Left lung (tissue), 10 donors: ENCODE measurements around the gene TPSAB1. TPM values are rescaled to one million over a fixed set of nuclear protein-coding genes. Genes with fewer than 3 reads are reported as not detected.
"Not testable (repeated sequence)": the region's sequence is repeated elsewhere in the genome, so short reads cannot be mapped to it uniquely, and the experiment has no call there.

Experiments used
- ATAC-seq: fragments of 200-7000 bp; cut with Tn5 transposase; one replicate; pipeline ENCODE4 v1.9.1; 2020; ENCODE audit warnings: moderate library complexity
- DNase-seq, 4 donors: peaks; one replicate each; pipeline ENCODE4 v3.0.0-alpha.2; 2013 to 2020
- H3K27ac ChIP-seq, 2 donors: fragments of 200-600 bp; sonication (generic) in 1 of 2; one replicate each; pipeline versions ENCODE4 v1.5.0 to v1.8.0; 2020 to 2021
- H3K27me3 ChIP-seq, 2 donors: fragments of 200-600 bp; sonication (generic) in 1 of 2; one replicate each; pipeline versions ENCODE4 v1.5.0 to v1.8.0; 2020 to 2021
- H3K36me3 ChIP-seq, 2 donors: fragments of 200-600 bp; sonication (generic) in 1 of 2; one replicate each; pipeline versions ENCODE4 v1.5.0 to v1.8.0; 2020 to 2021
- H3K4me1 ChIP-seq, 2 donors: fragments of 200-600 bp; one replicate each; pipeline ENCODE4 v1.8.0; 2021
- H3K4me3 ChIP-seq, 2 donors: fragments of 200-600 bp; sonication (generic) in 1 of 2; one replicate each; pipeline versions ENCODE4 v1.5.0 to v1.8.0; 2020 to 2021; ENCODE audit warnings: mild to moderate bottlenecking in 1 of 2
- H3K9me3 ChIP-seq, 2 donors: fragments of 200-600 bp; sonication (generic) in 1 of 2; one replicate each; pipeline versions ENCODE4 v1.5.0 to v1.8.0; 2020 to 2021
- intact Hi-C, 2 donors: fragments of 100-400 bp; cut with DNase I; formaldehyde crosslinking; loops; one replicate each; pipeline versions ENCODE4 v1.11.2 to v1.14.2; 2022
- polyA plus RNA-seq, 6 donors: library from polyadenylated mRNA; unstranded; fragments of 120-200 nt; gene quantifications; one replicate each; pipeline ENCODE4 v1.2.1, GENCODE V29; 2013; ENCODE audit not compliant: insufficient read length in 6 of 6
- total RNA-seq, 2 donors: library from RNA; stranded (reverse); fragmentation: NEBNext Ultra II Directional; extraction: Animal tissue kit (Norgen Biotek cat#: 25700); gene quantifications; one replicate each; pipeline ENCODE4 v1.2.1, GENCODE V29; 2021
- TF ChIP-seq, protein P1 (sequence below), 2 donors: fragments of 200-600 bp; sonication (generic) in 1 of 2; IDR thresholded peaks; one replicate each; pipeline versions ENCODE4 v1.5.0 to v1.8.0; 2021; ENCODE audit warnings: antibody characterized with exemption in 2 of 2
- donor health status: DM: no; HTN: yes; CAD: no.
- donor health status: DM: no; HTN: no; CAD: no.

The TPSAB1 gene
- total and polyA plus RNA-seq, 8 donors = 0.21 to 51.0 (median 17.7) TPM; not detected in 4

DNA sequence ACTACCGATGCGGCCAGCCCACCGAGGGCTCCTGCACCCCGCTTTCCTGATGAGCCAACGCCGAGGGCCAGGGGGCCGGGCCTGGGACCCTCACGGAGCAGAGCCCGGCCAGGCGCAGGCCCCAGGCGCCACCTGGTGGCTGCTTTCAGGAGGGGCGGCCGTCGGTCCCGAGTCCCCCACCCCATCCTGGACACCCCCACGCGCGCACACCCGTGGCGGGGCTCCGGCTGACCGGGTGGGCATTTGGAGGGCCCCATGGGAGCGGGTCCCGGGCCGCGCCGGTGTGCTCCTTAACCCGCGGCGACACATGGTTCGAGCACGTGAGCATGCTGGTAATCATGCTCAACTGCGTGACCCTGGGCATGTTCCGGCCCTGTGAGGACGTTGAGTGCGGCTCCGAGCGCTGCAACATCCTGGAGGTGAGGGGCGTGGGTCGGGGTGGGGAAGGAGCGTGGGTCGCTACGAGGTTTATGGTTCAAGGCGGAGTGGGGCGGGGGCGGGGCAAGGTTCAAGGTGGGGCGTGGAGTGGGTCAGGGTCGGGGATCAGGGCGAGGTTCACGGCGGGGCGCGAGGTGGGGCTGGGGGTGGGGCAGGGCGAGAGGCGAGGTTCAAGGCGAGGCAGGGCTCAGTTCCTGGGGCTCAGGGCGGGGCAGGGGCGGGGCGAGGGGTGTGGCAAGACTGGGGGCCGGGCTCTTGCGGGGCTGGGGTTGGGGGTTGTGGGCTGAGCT is 45.7 kb upstream of the TPSAB1 start:
- intact Hi-C loops = loop anchor here in 1 of 2 donors (2.0 kb wide), 1 partner anchor 88 kb away; no protein-coding TSS in a partner anchor
- TF ChIP-seq, protein P1, sequence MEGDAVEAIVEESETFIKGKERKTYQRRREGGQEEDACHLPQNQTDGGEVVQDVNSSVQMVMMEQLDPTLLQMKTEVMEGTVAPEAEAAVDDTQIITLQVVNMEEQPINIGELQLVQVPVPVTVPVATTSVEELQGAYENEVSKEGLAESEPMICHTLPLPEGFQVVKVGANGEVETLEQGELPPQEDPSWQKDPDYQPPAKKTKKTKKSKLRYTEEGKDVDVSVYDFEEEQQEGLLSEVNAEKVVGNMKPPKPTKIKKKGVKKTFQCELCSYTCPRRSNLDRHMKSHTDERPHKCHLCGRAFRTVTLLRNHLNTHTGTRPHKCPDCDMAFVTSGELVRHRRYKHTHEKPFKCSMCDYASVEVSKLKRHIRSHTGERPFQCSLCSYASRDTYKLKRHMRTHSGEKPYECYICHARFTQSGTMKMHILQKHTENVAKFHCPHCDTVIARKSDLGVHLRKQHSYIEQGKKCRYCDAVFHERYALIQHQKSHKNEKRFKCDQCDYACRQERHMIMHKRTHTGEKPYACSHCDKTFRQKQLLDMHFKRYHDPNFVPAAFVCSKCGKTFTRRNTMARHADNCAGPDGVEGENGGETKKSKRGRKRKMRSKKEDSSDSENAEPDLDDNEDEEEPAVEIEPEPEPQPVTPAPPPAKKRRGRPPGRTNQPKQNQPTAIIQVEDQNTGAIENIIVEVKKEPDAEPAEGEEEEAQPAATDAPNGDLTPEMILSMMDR (IDR thresholded peaks at IDR 0.05) = peak; percentile 59 to 72
- peak; percentile 45 for ATAC-seq

DNA sequence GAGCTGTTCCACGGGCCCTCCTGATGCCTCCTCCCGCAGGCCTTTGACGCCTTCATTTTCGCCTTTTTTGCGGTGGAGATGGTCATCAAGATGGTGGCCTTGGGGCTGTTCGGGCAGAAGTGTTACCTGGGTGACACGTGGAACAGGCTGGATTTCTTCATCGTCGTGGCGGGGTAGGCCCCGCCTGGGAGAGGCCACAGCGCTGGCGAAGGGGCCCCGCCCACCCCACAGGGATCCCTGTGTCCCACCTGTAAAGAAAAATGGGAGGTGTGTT is 45.2 kb upstream of the TPSAB1 start:
- DNase-seq (no peak), ATAC-seq (no peak)
- intact Hi-C loops = loop anchor here in 1 of 2 donors (2.0 kb wide), 1 partner anchor 89 kb away; no protein-coding TSS in a partner anchor
- H3K9me3 ChIP-seq = no peaks in the 10 kb centered on the region
- H3K4me1 ChIP-seq = no peaks in the 10 kb centered on the region
- H3K27ac ChIP-seq = no peak overlapping the region
- TF ChIP-seq, protein P1 (IDR thresholded peaks at IDR 0.05) = no peak
- H3K27me3 ChIP-seq = peaks cover 0 to 49% of the 10 kb centered on the region in 2 donors
- no peaks in the 10 kb centered on the region for H3K36me3 ChIP-seq
- no peak overlapping the region for H3K4me3 ChIP-seq

More for the DNA sequence above, 45.7 kb upstream of the TPSAB1 start:
- Histone ChIP-seq H3K4me3 (no peak overlapping the region), H3K36me3 (no peaks in the 10 kb centered on the region), H3K4me1 (no peaks in the 10 kb centered on the region), H3K9me3 (no peaks in the 10 kb centered on the region), H3K27me3 (peaks cover 0 to 51% of the 10 kb centered on the region in 2 donors), H3K27ac (no peak overlapping the region)
- DNase-seq = no peak

DNA sequence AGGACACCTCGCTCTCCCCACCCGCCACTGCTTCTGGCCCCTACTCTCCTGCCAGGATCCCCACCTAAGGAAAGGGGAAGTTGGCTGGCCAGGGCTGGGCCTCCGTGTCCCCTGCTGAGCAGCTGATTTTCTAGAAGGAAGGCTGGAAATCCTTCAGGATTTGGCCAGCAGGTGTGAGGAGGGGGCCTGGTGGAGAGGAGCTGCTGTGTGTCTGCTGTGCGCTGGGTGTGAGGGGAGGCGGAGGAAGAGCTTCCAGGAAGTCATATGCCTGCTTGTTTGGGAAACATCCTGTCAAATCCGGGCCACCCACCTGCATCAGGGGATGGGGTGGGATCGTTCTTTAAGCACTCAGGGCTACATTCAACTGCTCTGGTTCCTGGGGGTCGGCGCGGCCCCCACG is 44.0 kb upstream of the TPSAB1 start:
- H3K36me3 ChIP-seq = no peaks in the 10 kb centered on the region
- no peak overlapping the region for H3K4me3 ChIP-seq
- H3K27ac ChIP-seq = no peak overlapping the region
- H3K9me3 ChIP-seq = no peaks in the 10 kb centered on the region
- DNase-seq (no peak), ATAC-seq (no peak)
- H3K4me1 ChIP-seq = no peaks in the 10 kb centered on the region
- peaks cover 0 to 44% of the 10 kb centered on the region in 2 donors for H3K27me3 ChIP-seq
- TF ChIP-seq, protein P1 (IDR thresholded peaks at IDR 0.05) = no peak
- intact Hi-C loops = no loop called here

DNA sequence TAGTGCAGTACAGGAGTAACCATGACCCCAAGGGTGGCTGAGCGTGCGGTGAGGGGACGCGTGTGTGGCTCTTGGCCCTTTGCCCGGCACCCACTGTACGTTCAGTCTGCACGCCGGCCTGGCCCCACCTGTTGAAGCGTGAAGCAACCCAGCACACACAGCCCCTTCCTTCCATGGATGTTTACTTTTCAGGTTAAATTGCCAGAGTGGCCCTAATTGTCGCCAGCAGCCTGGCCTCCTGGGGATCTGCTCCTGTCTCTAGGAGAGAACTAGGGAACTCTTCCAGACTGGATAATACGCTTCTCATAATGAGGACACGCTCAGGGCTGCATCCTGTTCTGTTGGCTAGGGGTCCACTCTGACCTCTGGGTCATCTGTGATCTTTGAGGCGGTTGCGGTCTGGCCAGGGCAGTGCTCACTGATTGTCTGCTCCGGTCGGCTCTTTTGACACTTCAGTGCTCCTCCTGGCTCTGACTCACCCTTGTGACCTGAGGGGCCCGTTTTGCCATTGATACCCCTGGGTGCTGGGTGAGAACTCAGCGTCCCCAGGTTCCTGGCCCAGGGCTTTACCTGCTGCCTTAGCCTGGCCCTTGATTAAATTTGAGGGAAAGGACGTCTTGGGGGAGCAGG is 43.2 kb upstream of the TPSAB1 start:
- H3K27me3 ChIP-seq = peaks cover 0 to 42% of the 10 kb centered on the region in 2 donors
- intact Hi-C loops = no loop called here
- H3K27ac ChIP-seq = no peak overlapping the region
- H3K9me3 ChIP-seq = no peaks in the 10 kb centered on the region
- no peak for DNase-seq
- ATAC-seq = no peak
- H3K4me3 ChIP-seq = no peak overlapping the region
- TF ChIP-seq, protein P1 (IDR thresholded peaks at IDR 0.05) = no peak
- no peaks in the 10 kb centered on the region for H3K36me3 ChIP-seq
- H3K4me1 ChIP-seq = no peaks in the 10 kb centered on the region

DNA sequence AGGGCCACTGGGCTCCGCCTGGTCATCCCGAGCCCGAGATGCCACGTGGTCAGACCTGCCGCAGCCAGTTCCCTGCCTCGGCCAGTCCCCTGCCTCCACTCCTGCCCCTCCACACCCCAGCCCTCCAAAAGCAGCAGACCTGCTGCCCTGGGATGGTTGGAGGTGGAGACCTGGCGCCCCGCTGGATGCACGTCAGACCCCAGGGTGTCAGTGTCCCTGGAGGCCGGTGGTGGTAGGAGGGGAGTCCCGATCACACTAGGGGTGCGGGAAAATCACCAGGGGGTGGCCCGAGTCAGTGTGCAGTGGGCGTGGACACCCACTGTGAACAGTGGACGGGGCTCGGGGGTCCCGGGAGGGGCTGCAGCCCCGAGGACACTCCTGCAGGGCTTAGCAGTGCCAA is 42.3 kb upstream of the TPSAB1 start:
- peaks cover 0 to 34% of the 10 kb centered on the region in 2 donors for H3K27me3 ChIP-seq
- no peak for ATAC-seq
- H3K27ac ChIP-seq = no peak overlapping the region
- intact Hi-C loops = no loop called here
- H3K4me3 ChIP-seq = no peak overlapping the region
- TF ChIP-seq, protein P1 (IDR thresholded peaks at IDR 0.05) = no peak
- no peaks in the 10 kb centered on the region for H3K36me3 ChIP-seq
- no peaks in the 10 kb centered on the region for H3K4me1 ChIP-seq
- no peaks in the 10 kb centered on the region for H3K9me3 ChIP-seq
- DNase-seq = no peak

DNA sequence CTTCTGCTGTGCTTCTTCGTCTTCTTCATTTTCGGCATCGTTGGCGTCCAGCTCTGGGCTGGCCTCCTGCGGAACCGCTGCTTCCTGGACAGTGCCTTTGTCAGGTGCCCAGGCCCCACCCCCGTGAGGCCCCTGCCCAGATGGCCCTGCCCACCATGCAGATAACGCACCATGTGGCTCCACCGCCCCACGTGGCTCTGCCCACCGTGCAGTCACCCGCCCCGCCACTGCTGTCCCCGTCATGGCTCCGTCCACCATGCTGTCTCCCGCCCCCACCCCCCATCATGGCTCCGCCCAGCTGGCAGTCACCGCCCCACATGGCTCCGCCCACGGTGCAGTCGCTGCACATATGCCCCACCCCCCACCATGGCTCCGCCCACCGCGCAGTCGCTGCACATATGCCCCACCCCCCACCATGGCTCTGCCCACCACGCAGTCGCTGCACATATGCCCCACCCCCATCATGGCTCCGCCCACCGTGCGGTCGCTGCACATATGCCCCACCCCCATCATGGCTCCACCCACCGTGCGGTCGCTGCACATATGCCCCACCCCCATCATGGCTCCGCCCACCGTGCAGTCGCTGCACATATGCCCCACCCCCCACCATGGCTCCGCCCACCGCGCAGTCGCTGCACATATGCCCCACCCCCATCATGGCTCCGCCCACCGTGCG is 41.7 kb upstream of the TPSAB1 start:
- H3K4me3 ChIP-seq, intact Hi-C loops, H3K27ac ChIP-seq, H3K36me3 ChIP-seq, H3K4me1 ChIP-seq, ATAC-seq, H3K9me3 ChIP-seq, DNase-seq: not testable (repeated sequence)
- peaks cover 0 to 28% of the 10 kb centered on the region in 2 donors for H3K27me3 ChIP-seq
